ENCODE data around the gene TNNC1.

TNNC1 gene

GRCh38 chr3:52428151-52429005 is 25.5 kb downstream of the TNNC1 start:
- no peak for DNase-seq

- no peak for DNase-seq
These were observed 30.7 kb downstream of the TNNC1 start for GRCh38 chr3:52423173-52423572.

DNA sequence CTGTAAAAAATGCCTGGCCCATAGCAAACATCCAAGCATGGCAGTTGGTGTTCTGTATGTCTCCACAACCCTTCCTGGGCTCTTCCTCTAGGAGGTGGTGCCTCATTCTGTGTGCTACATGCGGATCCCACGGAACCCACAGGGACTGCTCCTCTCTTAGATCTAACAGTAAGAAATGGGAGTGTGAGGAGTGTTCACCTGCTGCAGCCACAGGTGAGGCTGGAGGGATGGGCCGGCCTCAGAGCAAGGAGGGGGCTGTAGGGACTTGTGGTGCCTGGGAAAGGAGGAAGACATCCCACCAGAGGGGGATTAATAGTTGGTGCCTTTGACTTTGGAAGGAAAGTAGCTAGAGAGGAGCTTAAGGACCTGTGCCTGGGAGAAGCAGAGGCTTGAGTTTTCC is 31.2 kb downstream of the TNNC1 start:
- no peak for DNase-seq

DNA sequence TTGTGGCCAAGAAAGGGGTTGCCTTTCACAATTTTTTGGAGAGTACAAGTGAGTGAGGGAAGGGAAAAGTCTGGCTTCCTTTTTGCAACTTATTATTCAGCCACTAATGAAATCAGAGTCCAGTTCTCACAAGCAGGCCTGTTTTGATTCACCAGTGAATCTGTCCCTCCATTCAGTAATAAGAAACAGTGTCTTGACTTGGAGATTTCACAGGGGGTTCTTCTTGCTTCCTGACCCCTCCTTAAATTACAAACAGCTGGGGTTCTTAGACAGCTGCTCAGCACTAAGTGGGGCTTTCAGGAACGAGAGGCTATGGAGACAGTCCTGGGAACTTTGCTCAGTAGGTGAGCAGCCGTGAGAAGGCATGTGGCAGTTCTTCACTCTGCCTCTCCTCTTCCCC is 33.5 kb downstream of the TNNC1 start:
- DNase-seq = no peak

DNA sequence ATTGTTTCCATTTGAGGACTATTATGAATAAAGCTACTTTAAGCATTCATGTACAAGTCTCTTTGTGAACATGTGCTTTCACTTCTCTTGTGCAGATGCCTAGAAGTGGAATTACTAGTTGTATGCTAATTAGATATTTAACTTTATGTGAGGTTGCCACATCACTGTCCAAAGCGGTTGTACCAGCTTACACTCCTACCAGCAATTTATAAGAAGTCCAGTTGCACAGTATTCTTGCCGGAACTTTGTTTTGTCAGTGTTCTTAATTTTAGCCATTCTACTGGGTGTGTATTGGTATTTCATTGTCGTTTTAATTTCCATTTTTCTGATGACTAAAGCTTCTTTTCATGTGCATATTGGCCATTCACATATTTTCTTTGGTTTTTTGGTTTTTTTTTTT is 38.0 kb downstream of the TNNC1 start:
- DNase-seq = no peak

DNA sequence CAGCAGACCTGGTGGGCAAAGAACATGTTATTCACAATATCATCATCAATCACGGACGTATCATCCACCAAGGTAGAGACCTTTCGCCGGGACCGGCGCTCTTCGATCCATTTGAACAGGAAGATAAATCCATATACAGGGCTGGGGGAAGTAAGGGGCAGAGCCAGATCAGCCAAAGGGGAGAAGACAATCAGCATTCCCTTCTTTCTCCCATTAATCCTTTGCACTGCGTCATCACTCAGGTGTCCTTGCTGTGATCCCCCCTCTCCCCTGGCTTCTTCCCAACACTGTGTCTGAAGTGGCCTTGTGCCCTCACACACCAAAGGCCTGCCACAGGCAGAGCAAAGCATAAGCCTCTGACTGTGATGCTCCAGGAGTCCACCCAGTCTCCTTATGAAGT is 45.4 kb downstream of the TNNC1 start:
- no peak for DNase-seq

GRCh38 chr3:52407779-52408178 is 46.1 kb downstream of the TNNC1 start:
- DNase-seq = no peak

- no peak for DNase-seq
These were observed 46.9 kb downstream of the TNNC1 start for GRCh38 chr3:52406791-52407510.

DNA sequence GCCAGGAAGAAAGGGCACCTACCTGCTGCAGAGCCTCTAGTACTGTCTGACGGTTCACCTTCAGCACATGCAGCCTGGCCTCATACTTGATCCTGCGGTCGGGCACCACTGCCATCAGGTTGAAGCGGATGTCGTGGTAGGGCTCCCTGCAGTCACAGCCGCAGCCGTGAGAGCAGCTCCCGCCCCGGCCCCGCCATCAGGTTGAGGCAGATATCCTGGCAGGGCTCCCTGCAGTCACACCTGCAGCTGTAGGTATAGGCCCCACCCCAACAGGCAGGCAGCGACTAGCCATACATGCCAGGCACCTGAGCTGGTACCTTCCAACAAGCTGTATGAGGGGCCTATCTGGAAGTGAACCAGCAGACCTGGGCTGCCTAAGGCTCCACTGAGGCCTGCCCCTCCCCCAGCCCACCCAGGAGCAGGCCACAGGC is 47.6 kb downstream of the TNNC1 start:
- DNase-seq = no peak

GRCh38 chr3:52405601-52406110 is 48.2 kb downstream of the TNNC1 start:
- DNase-seq = no peak

- DNase-seq = no peak
These were observed 48.8 kb downstream of the TNNC1 start for GRCh38 chr3:52405066-52405465.

- no peak for DNase-seq
These were observed 49.5 kb downstream of the TNNC1 start for GRCh38 chr3:52404391-52404790.

DNA sequence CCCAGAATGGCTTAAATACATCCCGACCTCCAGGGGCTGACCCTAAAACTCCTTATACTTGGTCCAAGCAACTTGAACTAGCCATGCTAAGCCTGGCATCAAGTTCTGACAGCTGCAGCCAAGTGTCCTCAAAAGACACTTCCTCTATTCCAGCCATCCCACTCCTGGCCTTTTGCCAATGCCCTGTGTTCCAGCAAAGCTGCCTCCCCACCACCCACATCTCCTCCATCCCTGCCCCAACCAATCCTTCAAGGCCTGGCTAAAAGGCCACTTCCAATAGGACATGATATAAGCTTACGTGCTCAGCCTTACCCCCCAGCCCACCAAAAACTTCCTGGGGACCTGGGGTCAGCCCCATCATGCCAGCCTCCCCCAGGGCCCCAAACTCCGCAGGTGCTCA is 49.9 kb downstream of the TNNC1 start:
- DNase-seq = no peak

DNA sequence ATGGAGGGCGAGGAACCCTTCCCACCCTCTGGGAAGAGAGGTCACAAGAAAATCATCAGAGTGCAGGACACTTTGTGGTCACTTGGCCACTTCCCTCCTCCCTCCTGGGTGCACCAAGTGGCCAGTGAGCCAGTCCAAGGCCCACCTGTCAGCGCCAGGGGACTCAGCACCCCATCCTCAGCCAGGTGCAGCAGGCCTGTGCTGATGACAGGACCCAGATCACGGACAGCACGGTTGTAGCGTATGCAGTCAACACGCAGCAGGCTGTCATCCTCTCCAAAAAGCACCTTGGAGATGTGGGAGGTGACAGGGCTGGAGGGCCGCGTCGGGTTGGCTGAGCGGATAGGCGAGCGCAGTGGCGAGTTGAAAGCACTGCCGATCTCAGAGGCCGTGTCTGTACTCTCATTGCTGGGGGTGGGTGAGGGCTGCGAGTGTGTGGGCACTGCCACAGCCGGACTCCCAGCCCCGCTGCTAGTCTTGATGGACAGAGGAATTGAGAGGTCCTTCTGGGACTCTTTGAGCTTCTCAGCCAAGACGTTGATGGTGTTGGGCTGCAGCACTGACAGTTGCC is 50.5 kb downstream of the TNNC1 start:
- no peak for DNase-seq

GRCh38 chr3:52402706-52403270 is 51.1 kb downstream of the TNNC1 start:
- DNase-seq = no peak

- no peak for DNase-seq
These were observed 51.7 kb downstream of the TNNC1 start for GRCh38 chr3:52402101-52402521.

DNA sequence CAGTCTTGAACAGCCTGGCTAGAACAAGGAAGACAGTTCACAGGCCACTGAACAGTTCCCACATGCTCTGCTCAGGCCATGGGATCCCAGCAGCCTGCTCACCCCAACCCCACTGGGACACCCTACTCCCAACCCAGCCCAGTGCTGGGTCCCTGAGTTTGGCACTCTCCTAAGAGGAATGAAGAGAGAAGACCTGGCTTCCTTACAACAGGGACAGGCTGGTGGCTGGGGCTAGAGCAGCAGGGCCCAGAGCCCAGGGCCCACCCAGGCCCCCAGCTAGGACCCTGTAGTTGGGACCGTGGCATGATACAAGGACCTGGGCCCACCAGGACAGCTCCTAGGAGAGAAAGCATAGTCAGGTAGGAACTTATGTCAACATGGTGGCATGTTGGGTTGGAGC is 52.3 kb downstream of the TNNC1 start:
- no peak for DNase-seq
